Measurements from ENCODE around the gene TENT4B.

DNA sequence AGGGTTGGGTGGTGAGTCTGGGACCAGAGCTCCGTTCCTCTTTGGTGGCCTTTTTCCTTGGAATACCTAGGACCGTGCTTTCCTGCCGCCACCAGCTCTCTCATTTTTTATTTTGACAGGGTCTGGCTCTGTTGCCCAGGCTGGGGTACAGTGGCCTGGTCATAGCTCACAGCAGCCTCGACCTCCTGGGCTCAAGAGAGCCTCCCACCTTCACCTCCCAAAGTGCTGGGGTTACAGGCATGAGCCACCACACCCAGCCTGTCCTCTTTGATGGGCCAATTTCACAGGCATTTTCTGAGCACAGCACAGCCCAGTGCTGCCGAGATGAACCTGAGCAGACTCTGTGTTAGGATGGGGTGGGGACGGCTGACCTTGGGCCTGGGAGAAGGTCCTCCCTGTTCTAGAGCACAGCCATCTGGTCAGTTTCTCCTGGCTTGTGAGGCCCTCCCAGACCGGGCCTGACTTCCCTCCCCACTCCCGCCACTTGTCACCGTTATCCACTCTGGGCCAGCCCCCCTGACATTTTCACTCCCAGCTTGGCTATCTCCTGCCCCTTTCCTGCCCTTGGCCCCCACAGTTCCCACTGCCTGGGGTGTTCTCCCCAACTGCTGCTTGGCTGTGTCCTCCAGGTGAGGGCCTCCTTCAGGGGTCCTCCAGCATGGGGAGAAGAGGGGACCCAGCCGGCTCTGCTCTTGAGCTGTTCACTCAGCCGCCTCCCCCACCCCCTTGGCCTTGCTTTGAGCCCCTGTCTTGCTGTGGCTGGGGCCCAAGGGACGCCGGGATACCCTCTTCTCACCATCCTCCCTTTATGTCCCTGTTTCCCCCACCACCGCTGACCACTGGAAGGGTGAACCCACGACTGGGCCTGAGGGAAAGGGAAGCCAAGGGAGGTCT, 118.3 kb downstream of the TENT4B start:
- TF ChIP-seq TEAD4 (IDR thresholded peaks at IDR 0.05) (no peak), YY1 (IDR thresholded peaks at IDR 0.05; ENCODE audit: low read depth) (no peak), RAD21 (IDR thresholded peaks at IDR 0.05; ENCODE audit: low read depth) (no peak), FOXM1 (IDR thresholded peaks at IDR 0.05; ENCODE audit: borderline replicate concordance, low read depth) (no peak), CEBPB (IDR thresholded peaks at IDR 0.05) (no peak), TAF1 (IDR thresholded peaks at IDR 0.05; ENCODE audit: low read depth) (no peak), EP300 (IDR thresholded peaks at IDR 0.05; ENCODE audit: borderline replicate concordance) (no peak)
- TF ChIP-seq, protein P1, sequence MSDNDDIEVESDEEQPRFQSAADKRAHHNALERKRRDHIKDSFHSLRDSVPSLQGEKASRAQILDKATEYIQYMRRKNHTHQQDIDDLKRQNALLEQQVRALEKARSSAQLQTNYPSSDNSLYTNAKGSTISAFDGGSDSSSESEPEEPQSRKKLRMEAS (IDR thresholded peaks at IDR 0.05): no peak
